Measurements from ENCODE around the gene USH2A. TPM values are rescaled to one million over a fixed set of nuclear protein-coding genes. Genes with fewer than 3 reads are reported as not detected.

USH2A gene
- total and polyA plus RNA-seq, 7 donors: under 0.01 to 0.32 (median 0.30) TPM; not detected in 4

GRCh38 chr1:215888159-215888558, 535.1 kb downstream of the USH2A start:
- H3K36me3 ChIP-seq (ENCODE audit: insufficient read depth in 1 of 2, low read depth in 1 of 2): no peaks in the 10 kb centered on the region
- no peak overlapping the region for H3K27ac ChIP-seq
- intact Hi-C loops (cut with DNase I): no loop called here
- ATAC-seq: no peak
- WGBS, 3 donors: 63 to 71% (median 69%) methylated on average over 6 of the region's 6 CpGs
- no peak for DNase-seq
- H3K27me3 ChIP-seq (ENCODE audit: insufficient read depth in 3 of 3, low read length in 2 of 3): no peaks in the 10 kb centered on the region
- no peak overlapping the region for H3K4me3 ChIP-seq
- no peak for TF ChIP-seq CTCF (IDR thresholded peaks at IDR 0.05)
- H3K9me3 ChIP-seq: no peaks in the 10 kb centered on the region
- no peaks in the 10 kb centered on the region for H3K4me1 ChIP-seq

DNA sequence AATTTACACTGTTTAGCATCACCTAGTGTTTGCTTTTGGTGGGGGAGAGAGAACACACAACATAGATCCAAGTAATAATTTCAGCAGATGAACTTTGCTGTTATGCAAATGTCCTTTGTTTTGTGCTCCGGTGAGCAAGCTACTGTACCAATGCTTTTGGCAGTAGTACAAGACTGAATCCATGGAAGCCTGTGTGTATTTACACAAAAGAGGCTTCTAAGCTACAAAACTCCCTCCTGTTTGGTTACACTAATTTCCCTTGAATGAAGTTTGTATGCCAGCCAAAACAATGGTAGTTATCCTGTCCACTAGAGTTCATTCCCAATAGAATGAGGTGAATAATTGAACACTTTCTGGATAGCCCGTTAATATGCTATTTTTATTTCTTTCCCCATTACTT, 535.6 kb downstream of the USH2A start:
- intact Hi-C loops (cut with DNase I): no loop called here
- WGBS, 3 donors: 51 to 61% (median 55%) methylated on average over 2 of the region's 2 CpGs
- H3K4me3 ChIP-seq: no peak overlapping the region

GRCh38 chr1:215883004-215883403, 540.2 kb downstream of the USH2A start:
- WGBS, 3 donors: 72 to 75% (median 75%) methylated on average over 3 of the region's 3 CpGs
- Histone ChIP-seq H3K36me3 (ENCODE audit: insufficient read depth in 1 of 2, low read depth in 1 of 2) (no peaks in the 10 kb centered on the region), H3K27ac (no peak overlapping the region), H3K4me3 (no peak overlapping the region), H3K9me3 (no peaks in the 10 kb centered on the region), H3K4me1 (no peaks in the 10 kb centered on the region), H3K27me3 (ENCODE audit: insufficient read depth in 3 of 3, low read length in 2 of 3) (no peaks in the 10 kb centered on the region)
- DNase-seq (no peak), ATAC-seq (no peak)
- no peak for TF ChIP-seq CTCF (IDR thresholded peaks at IDR 0.05)
- intact Hi-C loops (cut with DNase I): no loop called here

More for the DNA sequence above, 535.6 kb downstream of the USH2A start:
- Histone ChIP-seq H3K27me3 (ENCODE audit: insufficient read depth in 3 of 3, low read length in 2 of 3) (no peaks in the 10 kb centered on the region), H3K36me3 (ENCODE audit: insufficient read depth in 1 of 2, low read depth in 1 of 2) (no peaks in the 10 kb centered on the region), H3K27ac (no peak overlapping the region), H3K4me1 (no peaks in the 10 kb centered on the region), H3K9me3 (no peaks in the 10 kb centered on the region)
- DNase-seq (no peak), ATAC-seq (no peak)
- TF ChIP-seq CTCF (IDR thresholded peaks at IDR 0.05): no peak

DNA sequence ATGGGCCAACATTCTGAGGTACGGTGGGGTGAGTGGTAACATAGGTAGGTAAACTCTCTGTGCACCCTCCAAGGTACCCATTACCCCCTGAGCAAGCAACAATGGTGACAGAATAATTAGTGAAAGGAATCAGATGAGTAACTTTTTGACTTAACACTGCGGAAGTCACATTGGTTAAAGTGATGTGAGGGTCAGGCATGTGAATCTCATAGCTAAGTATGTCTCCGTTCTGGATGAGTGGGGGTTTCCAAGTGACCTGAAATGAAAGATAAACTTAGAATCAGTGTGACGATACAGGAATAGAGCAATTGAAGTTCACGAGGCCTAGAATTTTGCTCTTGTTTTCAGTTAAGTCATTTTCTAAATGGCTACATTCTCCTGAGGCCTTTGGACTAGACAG, 544.4 kb downstream of the USH2A start:
- TF ChIP-seq CTCF (IDR thresholded peaks at IDR 0.05): no peak
- Histone ChIP-seq H3K9me3 (no peaks in the 10 kb centered on the region), H3K36me3 (ENCODE audit: insufficient read depth in 1 of 2, low read depth in 1 of 2) (no peaks in the 10 kb centered on the region), H3K27me3 (ENCODE audit: insufficient read depth in 3 of 3, low read length in 2 of 3) (no peaks in the 10 kb centered on the region), H3K4me1 (no peaks in the 10 kb centered on the region), H3K4me3 (no peak overlapping the region), H3K27ac (no peak overlapping the region)
- intact Hi-C loops (cut with DNase I): no loop called here
- DNase-seq: no peak
- WGBS, 3 donors: 82 to 91% (median 88%) methylated on average over 5 of the region's 5 CpGs
- ATAC-seq: no peak

DNA sequence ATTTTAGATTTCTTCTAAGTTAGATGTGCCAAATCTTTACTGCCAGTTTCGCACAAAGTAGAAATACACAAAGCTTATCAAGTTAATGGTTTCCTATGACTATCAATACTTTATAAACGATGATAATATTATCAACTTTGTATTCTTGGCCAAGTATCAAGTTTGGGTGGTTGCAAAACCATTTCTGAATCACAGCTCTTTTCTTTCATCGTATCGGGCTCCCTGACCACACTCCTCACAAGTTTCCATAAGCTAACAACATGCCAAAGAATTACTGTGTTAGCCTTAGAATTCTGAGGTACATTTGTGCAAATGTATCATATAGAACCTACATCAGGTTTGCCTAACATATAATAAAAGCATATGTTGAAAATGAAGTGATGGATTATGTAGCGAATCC, 545.1 kb downstream of the USH2A start:
- Histone ChIP-seq H3K36me3 (ENCODE audit: insufficient read depth in 1 of 2, low read depth in 1 of 2) (no peaks in the 10 kb centered on the region), H3K27me3 (ENCODE audit: insufficient read depth in 3 of 3, low read length in 2 of 3) (no peaks in the 10 kb centered on the region), H3K9me3 (no peaks in the 10 kb centered on the region), H3K4me1 (no peaks in the 10 kb centered on the region), H3K4me3 (no peak overlapping the region), H3K27ac (no peak overlapping the region)
- ATAC-seq (no peak), DNase-seq (no peak)
- WGBS, 3 donors: 85 to 88% (median 86%) methylated on average over 5 of the region's 5 CpGs
- TF ChIP-seq CTCF (IDR thresholded peaks at IDR 0.05): no peak
- intact Hi-C loops (cut with DNase I): no loop called here
